Right lobe of liver (tissue), 4 donors: ENCODE data around the gene RHO.

Experiments
- CTCF ChIP-seq, 4 donors: fragments of 200-600 bp in 3 of 4; fragments of 450-650 bp in 1 of 4; IDR thresholded peaks; one replicate each; pipeline versions ENCODE4 v1.5.1 to v1.8.0; 2016 to 2022; ENCODE audit warnings: antibody characterized with exemption in 4 of 4, mild to moderate bottlenecking in 2 of 4
- POLR2A ChIP-seq: fragments of 450-650 bp; IDR thresholded peaks from one replicate; pipeline ENCODE4 v1.6.1; 2017; ENCODE audit warnings: antibody characterized with exemption, mild to moderate bottlenecking
- donor health status: DM: no; HTN: no; CAD: no.
- donor health status: DM: no; HTN: no; CAD: no.
- donor health status: DM: no; HTN: yes; CAD: no.

DNA sequence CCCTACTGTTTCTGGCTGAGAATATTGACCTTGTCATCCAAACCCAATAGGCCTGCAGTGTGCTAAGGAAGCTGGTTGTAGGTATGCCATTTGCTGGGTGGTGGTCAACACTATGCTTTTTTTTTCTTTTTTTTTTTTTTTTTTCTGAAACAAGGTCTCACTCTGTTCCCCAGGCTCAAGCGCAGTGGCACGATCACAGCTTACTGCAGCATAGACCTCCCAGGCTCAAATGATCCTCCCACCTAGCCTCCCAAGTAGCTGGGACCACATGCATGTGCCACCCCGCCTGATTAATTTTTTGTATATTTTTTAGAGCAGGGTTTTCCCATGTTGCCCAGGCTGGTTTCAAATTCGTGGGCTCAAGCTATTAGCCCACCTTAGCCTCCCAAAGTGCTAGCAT is 35.7 kb upstream of the RHO start:
- TF ChIP-seq CTCF (IDR thresholded peaks at IDR 0.05) = no peak
- TF ChIP-seq POLR2A = no peak
